Stimulated activated CD4-positive, alpha-beta T cell treated with anti-CD3 and anti-CD28 coated beads, Interleukin-2, amount 100 ng/mL, for 24 hours (primary cell): ENCODE measurements around the gene USP46.

Experiments used
- DNase-seq, 2 donors: peaks; one replicate each; pipeline ENCODE4 v3.0.0-alpha.2; 2020

The USP46 gene

DNA sequence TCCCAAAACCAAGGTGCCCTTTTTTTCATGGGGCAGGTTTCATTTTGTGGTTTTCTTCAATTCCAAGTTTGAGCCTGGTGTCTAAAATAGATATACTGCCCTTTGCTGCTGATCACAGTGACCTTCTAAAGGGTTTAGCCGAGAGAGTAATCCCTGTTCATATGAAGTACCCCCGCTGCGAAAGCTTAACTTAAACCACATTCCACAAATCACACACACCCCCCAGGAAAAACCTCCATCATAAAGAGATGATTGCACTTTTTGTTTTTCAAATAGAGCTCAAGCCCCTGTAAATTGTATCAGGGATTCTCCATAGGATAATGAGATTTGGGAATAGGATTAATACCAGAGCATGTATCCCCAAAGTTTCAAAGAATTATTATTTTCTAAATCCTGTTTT, 90.8 kb downstream of the USP46 start:
- no peak for DNase-seq

DNA sequence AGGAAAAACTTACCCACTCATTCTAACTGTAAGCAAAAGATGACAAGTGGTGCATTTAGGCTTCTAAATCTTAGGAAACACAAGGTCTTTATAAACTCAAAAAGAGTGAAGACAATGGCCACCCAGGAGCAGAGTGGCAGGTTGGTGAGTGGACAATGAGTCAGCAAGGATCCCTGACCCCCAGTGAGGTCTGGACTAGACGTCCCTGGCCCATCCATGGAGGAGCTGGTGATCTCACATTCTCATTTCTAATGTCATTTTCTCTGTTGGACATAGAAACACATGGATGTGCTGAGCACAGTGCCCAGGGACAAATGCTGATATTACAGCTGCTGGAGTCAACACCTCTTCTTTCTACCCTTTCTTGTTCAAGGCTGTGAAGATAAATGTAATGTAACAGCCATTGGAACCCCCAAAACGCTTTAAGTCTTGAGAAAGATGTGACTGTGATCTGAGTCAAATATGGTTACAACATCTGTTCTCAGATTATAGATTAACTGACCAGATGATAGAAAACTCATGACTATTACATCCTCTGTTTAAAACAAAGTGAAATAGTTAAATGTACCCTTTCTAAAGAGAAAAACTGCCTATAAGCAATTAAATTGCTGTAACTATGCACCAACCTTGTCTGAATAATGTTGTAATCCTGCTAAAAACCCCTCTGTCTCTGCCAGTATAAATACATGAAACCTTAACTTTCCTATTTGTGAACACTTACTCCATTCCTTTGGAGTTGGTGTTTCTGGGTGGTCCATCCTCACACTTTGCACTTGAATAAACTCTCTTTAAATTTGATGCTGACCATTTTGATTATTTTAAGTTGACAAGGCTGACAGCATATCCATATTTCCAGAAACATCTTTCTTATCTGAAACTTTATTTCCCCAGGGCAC, 92.7 kb downstream of the USP46 start:
- no peak for DNase-seq

DNA sequence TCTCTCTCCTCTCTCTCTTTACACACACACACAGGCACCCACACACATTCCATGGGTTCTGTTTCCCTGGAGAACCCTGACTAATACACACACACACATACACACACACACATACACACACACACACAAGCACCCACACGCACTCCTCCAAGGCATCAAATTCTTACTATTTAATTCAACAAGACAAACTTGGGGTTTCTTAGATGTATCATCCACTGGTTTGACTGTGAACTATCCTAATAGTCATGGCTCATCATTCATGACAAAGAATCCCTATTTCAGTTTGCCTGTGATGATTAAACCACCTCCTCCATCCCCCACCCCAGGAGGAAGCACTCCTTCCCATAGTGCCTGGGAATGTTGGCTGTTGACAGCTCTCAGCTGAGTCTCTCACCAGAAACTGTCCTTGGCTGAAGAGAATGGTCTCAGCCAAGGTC, 98.2 kb downstream of the USP46 start:
- no peak for DNase-seq

DNA sequence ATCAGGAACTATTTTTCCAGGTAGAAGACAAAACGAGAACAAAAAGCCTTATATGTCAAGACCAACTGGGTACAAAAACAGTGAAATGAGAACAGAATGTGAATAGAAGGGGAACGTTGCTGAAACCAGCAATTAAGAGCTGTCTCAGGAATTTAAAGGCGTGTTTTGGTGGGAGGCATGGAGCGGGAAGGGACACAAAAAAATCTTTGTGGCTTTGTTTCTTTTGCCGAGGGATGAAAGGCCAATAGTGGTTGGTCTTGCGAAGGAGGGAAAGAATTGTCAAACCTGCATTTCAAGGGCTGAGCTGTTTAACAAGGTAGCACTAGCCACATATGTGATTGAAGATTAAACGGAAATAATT, 103.8 kb downstream of the USP46 start:
- no peak for DNase-seq

DNA sequence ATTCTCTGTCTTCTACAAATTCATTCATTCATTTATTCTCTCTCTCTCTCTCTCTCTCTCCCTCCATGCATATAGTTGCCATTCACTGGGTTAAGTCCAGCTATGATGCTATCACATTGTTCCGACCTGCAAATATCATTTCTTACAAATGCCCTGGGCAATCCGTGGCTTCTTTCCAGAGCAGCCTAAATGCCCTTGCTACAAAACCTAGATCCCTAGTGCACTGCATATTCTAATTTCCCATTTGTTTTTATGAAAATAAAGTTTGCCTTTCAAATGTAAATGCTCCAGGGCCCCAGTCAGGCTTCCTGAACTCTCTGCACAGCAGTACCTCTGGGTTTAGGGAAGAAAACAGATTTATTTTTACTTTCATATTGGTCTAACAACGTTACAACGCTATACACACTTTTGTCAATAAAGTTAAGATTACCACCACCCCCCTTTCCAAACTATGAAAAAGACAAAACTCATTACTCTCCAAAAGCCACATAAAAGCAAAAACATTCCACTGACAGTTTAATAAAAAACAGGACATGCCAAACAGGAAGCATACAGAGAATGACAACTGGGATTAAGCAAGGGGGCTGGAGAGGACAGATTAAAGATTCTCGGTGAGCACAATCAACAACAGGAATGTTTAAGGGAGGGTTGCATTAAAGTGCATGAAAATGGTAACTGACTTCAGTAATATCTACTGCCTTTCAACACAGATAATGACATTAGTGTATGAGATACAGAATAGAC, 104.3 kb downstream of the USP46 start:
- DNase-seq: no peak

DNA sequence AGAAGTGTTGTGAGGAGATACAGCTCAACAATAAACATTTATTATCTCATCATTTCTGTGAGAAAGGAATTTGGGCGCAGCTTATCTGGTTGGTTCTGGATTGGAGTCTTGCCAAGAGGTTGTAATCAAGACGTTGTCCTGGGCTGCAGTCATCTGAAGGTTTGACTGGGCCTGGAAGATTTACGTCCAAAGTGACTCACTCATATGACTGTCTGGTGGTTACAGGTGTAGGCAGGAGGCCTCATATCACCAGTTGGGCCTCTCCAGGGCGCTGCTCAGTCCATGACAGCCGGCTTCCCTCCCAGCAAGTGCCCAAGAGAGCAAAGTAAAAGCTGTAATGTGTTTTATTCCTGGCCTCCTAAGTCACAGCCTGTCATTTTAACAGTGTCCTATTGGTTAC, 106.3 kb downstream of the USP46 start:
- no peak for DNase-seq

DNA sequence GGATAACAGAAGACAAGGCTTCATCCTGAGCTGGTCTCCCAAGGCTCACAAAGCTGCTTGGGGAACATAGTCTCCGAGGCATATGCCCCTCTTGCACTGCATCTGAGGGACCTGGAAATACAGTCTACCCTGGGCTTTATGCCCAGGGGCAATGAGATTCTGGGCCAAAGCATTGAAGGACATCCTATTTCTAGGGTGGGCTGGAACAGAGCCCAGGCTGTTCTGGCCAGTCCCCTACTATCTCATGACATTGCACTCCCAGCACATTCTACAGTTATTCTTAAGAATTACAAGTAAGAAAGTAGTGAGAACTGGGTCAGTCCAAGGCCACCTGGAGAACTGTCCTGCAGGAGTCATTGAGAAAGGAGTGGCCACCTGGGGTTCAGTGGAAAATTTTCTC, 107.6 kb downstream of the USP46 start:
- DNase-seq: no peak

DNA sequence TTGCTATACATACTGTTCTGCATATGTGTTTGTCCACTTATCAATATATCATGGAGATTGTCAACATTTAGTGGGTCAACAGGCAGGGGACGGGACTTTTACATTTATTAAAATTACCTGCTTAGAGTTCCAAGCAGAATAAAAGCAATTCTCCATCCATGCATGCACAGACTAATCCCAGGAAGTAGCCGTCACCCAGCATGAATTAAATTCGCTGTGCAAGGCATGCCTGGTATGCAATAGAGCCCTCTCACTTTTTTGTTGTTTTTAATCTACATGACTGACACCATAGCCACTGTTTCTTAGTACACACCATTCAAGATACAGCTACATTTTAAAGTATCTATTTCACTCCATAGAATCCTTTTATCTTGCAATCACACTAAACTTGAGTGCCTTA, 108.9 kb downstream of the USP46 start:
- DNase-seq: no peak

DNA sequence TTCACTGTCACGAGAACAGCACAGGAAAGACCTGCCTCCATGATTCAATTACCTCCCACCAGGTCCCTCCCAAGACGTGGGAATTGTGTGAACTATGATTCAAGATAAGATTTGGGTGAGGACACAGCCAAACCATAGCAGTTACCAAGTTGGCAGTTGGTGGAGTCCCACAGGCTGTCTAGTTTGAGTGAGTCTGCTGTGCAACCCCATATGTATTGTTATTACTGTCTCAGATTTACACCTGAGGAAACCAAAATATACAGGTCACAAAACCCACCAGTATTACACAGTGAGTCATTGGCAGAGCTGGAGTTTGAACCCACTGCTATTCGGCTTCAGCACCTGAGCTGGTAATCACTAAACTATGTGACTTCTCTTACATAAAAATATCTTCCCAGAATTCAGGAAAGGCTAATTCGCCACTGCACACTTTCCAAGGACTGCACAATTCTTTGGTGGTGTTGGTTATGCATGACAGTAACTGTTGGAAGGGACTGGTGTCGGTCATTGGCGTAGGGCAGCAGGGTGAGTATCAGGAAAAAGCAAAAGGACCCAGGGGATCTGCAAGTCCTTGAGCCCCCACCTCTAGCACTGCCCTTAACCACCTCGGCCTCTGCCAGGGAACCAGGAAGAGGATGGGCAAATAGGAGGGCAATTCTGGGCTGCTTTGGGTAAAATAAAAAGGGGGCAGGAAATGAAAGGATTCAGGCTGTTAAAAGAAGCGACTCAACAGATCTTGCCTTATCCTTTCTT, 110.1 kb downstream of the USP46 start:
- DNase-seq: no peak

DNA sequence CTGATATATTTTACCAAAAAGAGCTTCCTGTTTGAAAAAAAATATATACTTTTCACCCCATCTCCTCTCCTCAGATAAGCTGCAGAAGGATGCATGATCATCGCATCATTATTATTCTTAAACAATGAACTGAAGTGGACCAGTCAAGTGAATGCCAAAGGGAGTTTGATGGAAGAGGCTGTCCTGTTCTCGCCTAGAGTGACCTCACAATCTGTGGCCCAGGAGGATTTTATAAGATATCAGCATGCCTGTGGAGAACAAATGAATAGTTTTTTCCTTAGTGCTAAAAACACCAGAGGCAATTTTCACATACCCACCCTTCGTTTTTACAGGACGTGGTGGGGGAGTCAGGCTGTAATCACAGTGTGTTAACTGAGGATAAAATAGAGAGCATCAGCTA, 112.7 kb downstream of the USP46 start:
- DNase-seq: no peak

DNA sequence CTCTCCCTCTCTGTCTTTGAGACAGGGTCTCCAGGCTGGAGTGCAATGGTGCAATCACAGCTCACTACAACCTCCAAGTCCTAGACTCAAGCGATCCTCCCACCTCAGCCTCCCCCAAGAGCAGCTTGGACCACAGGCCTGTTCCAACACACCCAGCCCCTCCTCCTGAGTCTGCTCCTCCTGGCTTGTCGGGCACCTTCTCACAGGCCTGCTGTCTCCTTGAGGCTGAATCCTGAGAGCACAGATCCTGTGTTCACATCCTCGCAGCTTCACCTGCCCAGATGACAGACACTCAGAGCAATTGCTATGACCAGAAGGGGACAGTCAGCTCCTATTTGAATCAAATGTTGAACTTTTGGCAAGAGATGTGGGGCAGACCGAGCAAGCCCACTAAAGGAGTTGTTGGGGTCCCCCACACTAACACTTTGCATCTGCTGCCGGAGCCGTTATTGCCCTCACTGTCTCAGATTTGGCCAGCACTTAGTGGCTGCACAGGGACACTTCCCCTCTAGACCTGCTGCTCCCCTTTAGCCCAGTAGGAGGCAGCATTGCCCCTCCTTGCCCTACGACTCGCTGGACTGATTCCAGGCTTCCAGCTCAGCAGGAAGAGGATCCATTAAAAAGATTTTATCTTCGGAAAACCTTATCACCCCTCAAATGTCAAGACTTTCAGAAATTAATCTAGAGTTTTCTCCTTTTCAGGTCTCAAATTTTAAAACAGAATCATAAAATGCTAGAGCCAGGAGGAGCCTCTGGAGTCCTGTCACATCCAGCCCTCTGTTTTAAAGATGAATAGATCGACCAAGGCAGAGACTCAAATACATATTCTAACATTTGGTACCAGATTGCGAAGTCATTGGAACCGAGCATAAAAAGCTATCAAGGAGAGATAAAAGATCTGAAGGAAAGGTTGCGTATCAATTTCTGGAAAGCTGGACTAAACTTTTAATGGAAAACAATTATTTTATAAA, 113.7 kb downstream of the USP46 start:
- DNase-seq: peak; percentile 68
